SK-MEL-5 (cell line): ENCODE measurements around the gene GFRA1. TPM values are rescaled to one million over a fixed set of nuclear protein-coding genes. Genes with fewer than 3 reads are reported as not detected.

Source experiments
- DNase-seq: peaks from one replicate; pipeline ENCODE4 v3.0.0-alpha.2; 2016; ENCODE audit warnings: low read depth, low spot score
- in situ Hi-C: cut with HindIII; loops from 2 replicates; pipeline ENCODE4 v1.10.0; 2016; ENCODE audit warnings: low sequenced_read_pairs, high pct_unique_total_duplicates, low pct_unique_long_range_greater_than_20kb
- polyA plus RNA-seq, 2 experiments: library from polyadenylated mRNA; depleted of rRNA; stranded (reverse); fragments of >200 nt; gene quantifications; 2 replicates each; pipeline ENCODE4 v1.2.3, GENCODE V29; 2015
- total RNA-seq: library from RNA; depleted of rRNA; stranded (reverse); fragments of >200 nt; shearing (Covaris generic); gene quantifications from 2 replicates; pipeline ENCODE4 v1.2.3, GENCODE V29; 2014; rRNA removed

Gene GFRA1
- 0.03 and 0.24 TPM in 2 replicates for total RNA-seq
- 0.04 and 0.10 TPM in 2 replicates for polyA plus RNA-seq (2015; cell fraction: cytosol; rRNA removed)
- polyA plus RNA-seq (2015; cell fraction: nucleus; rRNA removed), result not detected in 2 replicates

- no peak for DNase-seq
Measured at GRCh38 chr10:116272440-116273283, at the start of gene GFRA1. Gene GFRA1, minus strand, starts transcription at chr10:116273206. Its CDS starts 1,177 bp downstream, at chr10:116272029.

GRCh38 chr10:116316503-116316902, 43.5 kb upstream of the GFRA1 start:
- in situ Hi-C loops, result no loop called here
- no peak for DNase-seq

More at GRCh38 chr10:116272440-116273283, at the start of gene GFRA1:
- in situ Hi-C loops, result no loop called here

GRCh38 chr10:116312548-116312947, 39.5 kb upstream of the GFRA1 start:
- in situ Hi-C loops, result no loop called here
- DNase-seq, result no peak

- no peak for DNase-seq
- in situ Hi-C loops, result no loop called here
Measured at GRCh38 chr10:116311706-116312490, 38.9 kb upstream of the GFRA1 start.

- in situ Hi-C loops, result no loop called here
- no peak for DNase-seq
Measured at GRCh38 chr10:116311016-116311415, 38.0 kb upstream of the GFRA1 start.

GRCh38 chr10:116307455-116307854, 34.4 kb upstream of the GFRA1 start:
- in situ Hi-C loops, result no loop called here
- DNase-seq, result no peak

GRCh38 chr10:116306847-116307246, 33.8 kb upstream of the GFRA1 start:
- in situ Hi-C loops, result no loop called here
- DNase-seq, result no peak

- in situ Hi-C loops, result no loop called here
- no peak for DNase-seq
Measured at GRCh38 chr10:116304923-116305322, 31.9 kb upstream of the GFRA1 start.

- DNase-seq, result no peak
- in situ Hi-C loops, result no loop called here
Measured at GRCh38 chr10:116300542-116300941, 27.5 kb upstream of the GFRA1 start.

- DNase-seq, result no peak
- in situ Hi-C loops, result no loop called here
Measured at GRCh38 chr10:116298586-116298985, 25.6 kb upstream of the GFRA1 start.

GRCh38 chr10:116296291-116296721, 23.3 kb upstream of the GFRA1 start:
- no peak for DNase-seq
- in situ Hi-C loops, result no loop called here

GRCh38 chr10:116292493-116292892, 19.5 kb upstream of the GFRA1 start:
- no peak for DNase-seq
- in situ Hi-C loops, result no loop called here

GRCh38 chr10:116289652-116290051, 16.6 kb upstream of the GFRA1 start:
- DNase-seq, result no peak
- in situ Hi-C loops, result no loop called here

GRCh38 chr10:116287906-116288501, 15.0 kb upstream of the GFRA1 start:
- in situ Hi-C loops, result no loop called here
- peak; percentile 62 for DNase-seq

- DNase-seq, result no peak
- in situ Hi-C loops, result no loop called here
Measured at GRCh38 chr10:116286626-116287200, 13.7 kb upstream of the GFRA1 start.

- no peak for DNase-seq
- in situ Hi-C loops, result no loop called here
Measured at GRCh38 chr10:116281775-116282174, 8.8 kb upstream of the GFRA1 start.

GRCh38 chr10:116278846-116279245, 5.8 kb upstream of the GFRA1 start:
- DNase-seq, result no peak
- in situ Hi-C loops, result no loop called here

- no peak for DNase-seq
- in situ Hi-C loops, result no loop called here
Measured at GRCh38 chr10:116276981-116277380, 4.0 kb upstream of the GFRA1 start.
